ENCODE data around the gene KLRB1. TPM values are rescaled to one million over a fixed set of nuclear protein-coding genes. Genes with fewer than 3 reads are reported as not detected.
"Not testable (repeated sequence)": the region's sequence is repeated elsewhere in the genome, so short reads cannot be mapped to it uniquely, and the experiment has no call there.

The KLRB1 gene
- total RNA-seq, 1 experiment from 2014 or later, result not detected

DNA sequence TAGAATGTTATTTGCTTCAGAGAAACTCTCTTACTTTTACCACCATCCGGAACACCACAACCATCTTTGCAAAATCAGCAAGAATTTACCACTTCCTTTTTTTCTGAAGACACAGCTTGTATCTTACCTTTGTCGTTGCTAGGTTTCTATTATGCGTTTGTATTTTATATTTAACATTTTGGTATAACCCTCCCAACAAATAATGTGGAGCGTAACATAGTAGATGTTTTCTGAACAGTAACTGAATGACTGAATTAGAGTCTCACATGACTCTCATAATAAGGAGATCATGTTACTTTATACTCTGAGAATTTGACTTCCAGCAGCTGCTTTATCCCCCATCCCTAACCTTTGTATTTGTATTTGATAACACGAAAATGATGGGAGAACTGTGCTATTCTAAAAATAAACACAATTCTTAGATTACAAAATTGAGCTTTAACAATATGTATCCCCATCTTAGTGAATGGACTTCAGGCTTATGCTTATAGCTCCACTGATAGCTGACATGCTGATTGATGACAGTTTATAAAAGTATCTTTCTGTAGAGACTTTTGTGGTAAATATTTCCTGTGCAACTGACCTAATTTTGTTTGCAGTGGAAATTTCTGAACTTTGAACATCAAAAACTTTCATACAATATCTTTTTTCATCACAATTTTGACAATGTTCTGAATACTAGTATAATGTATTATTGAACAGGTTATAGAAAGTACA is 7.9 kb upstream of the KLRB1 start:
- no peaks in the 10 kb centered on the region for H4K20me1 ChIP-seq (ENCODE audit: low read length)
- no peak overlapping the region for H3K9ac ChIP-seq (ENCODE audit: low read length)
- ChIA-PET POLR2A (ENCODE audit: unreplicated experiment) (no interaction called here), CTCF (no interaction called here)
- no peaks in the 10 kb centered on the region for H3K9me3 ChIP-seq (ENCODE audit: low read length)
- intact Hi-C loops (cut with micrococcal nuclease), result no loop called here
- no peak overlapping the region for H3K4me3 ChIP-seq (ENCODE audit: low read length)
- H3K27ac ChIP-seq (ENCODE audit: low read length), result no peak overlapping the region
- no peak for ATAC-seq
- no peaks in the 10 kb centered on the region for H3K79me2 ChIP-seq (ENCODE audit: low read length)
- H2AFZ ChIP-seq (ENCODE audit: low read length), result no peak overlapping the region
- no peak for DNase-seq
- TF ChIP-seq EZH2 (IDR thresholded peaks at IDR 0.05; ENCODE audit: low read length, unreplicated experiment), result no peak
- TF ChIP-seq EZH2phosphoT487 (IDR thresholded peaks at IDR 0.05; ENCODE audit: borderline replicate concordance, low read length), result no peak
- TF ChIP-seq, protein P1, sequence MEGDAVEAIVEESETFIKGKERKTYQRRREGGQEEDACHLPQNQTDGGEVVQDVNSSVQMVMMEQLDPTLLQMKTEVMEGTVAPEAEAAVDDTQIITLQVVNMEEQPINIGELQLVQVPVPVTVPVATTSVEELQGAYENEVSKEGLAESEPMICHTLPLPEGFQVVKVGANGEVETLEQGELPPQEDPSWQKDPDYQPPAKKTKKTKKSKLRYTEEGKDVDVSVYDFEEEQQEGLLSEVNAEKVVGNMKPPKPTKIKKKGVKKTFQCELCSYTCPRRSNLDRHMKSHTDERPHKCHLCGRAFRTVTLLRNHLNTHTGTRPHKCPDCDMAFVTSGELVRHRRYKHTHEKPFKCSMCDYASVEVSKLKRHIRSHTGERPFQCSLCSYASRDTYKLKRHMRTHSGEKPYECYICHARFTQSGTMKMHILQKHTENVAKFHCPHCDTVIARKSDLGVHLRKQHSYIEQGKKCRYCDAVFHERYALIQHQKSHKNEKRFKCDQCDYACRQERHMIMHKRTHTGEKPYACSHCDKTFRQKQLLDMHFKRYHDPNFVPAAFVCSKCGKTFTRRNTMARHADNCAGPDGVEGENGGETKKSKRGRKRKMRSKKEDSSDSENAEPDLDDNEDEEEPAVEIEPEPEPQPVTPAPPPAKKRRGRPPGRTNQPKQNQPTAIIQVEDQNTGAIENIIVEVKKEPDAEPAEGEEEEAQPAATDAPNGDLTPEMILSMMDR (conservative IDR thresholded peaks at IDR 0.05; ENCODE audit: low read depth, low read length), result no peak
- no peaks in the 10 kb centered on the region for H3K9me2 ChIP-seq (replicated peaks; ENCODE audit: low read length)
- no peaks in the 10 kb centered on the region for H3K36me3 ChIP-seq (ENCODE audit: low read depth, low read length)
- H3K4me2 ChIP-seq (ENCODE audit: low read length), result no peak overlapping the region
- H3F3A ChIP-seq (ENCODE audit: low read length, unreplicated experiment), result no peaks in the 10 kb centered on the region
- no peaks in the 10 kb centered on the region for H3K27me3 ChIP-seq (ENCODE audit: low read length)
- no TSS peak for BruUV-seq (replicated peaks)
- H3K4me1 ChIP-seq (ENCODE audit: insufficient read depth, low read length), result no peaks in the 10 kb centered on the region

DNA sequence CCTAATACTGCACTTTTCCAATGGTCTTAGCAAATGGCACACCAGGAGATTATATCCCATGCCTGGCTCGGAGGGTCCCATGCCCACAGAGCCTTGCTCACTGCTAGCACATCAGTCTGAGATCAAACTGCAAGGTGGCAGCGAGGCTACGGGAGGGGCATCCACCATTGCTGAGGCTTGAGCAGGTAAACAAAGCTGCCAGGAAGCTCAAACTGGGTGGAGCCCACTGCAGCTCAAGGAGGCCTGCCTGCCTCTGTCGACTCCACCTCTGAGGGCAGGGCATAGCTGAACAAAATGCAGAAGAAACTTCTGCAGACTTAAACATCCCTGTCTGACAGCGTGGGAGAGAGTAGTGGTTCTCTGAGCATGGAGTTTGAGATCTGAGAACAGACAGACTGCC is 2.9 kb upstream of the KLRB1 start:
- H3K9me3 ChIP-seq (ENCODE audit: low read length); POLR2A ChIA-PET (ENCODE audit: unreplicated experiment); H2AFZ ChIP-seq (ENCODE audit: low read length); H3K27ac ChIP-seq (ENCODE audit: low read length); H3K4me3 ChIP-seq (ENCODE audit: low read length); H3K27me3 ChIP-seq (ENCODE audit: low read length); H3K4me1 ChIP-seq (ENCODE audit: insufficient read depth, low read length); intact Hi-C loops (cut with micrococcal nuclease); H3K36me3 ChIP-seq (ENCODE audit: low read depth, low read length); H3F3A ChIP-seq (ENCODE audit: low read length, unreplicated experiment); ATAC-seq; DNase-seq; H3K9ac ChIP-seq (ENCODE audit: low read length); H3K4me2 ChIP-seq (ENCODE audit: low read length); H3K9me2 ChIP-seq (replicated peaks; ENCODE audit: low read length); CTCF ChIA-PET; H3K79me2 ChIP-seq (ENCODE audit: low read length); BruUV-seq (replicated peaks); H4K20me1 ChIP-seq (ENCODE audit: low read length): not testable (repeated sequence)

DNA sequence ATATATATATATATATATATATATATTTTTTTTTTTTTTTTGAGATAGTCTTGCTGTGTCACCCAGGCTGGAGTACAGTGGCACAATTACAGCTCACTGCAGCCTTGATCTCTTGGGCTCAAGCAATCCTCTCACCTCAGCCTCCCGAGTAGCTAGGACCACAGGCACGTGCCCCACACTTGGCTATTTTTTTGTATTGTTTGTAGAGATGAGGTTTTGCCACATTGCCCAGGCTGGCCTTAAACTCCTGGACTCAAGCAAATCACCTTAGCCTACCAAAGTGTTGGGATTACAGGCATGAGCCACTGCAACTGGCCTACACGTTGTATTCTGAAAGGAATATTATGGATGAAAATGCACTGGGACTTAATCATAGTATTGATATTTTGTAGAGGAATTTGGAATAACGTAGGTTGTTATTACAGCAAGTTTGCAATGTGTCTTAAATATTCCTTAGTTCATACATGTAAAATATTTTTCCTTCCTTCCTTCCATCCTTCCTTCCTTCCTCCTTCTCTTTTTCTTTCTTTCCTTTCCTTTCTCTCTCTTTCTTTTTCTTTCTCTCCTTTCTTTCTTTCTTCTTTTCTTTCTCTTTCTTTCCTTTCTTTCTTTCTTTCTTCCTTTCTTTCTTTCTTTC is 862 bp downstream of the KLRB1 start:
- Histone ChIP-seq H3K4me2 (ENCODE audit: low read length) (no peak overlapping the region), H4K20me1 (ENCODE audit: low read length) (no peaks in the 10 kb centered on the region), H3K27ac (ENCODE audit: low read length) (no peak overlapping the region), H3K36me3 (ENCODE audit: low read depth, low read length) (no peaks in the 10 kb centered on the region), H3K4me3 (ENCODE audit: low read length) (no peak overlapping the region), H3K9ac (ENCODE audit: low read length) (no peak overlapping the region), H3K9me3 (ENCODE audit: low read length) (no peaks in the 10 kb centered on the region), H3F3A (ENCODE audit: low read length, unreplicated experiment) (no peaks in the 10 kb centered on the region), H2AFZ (ENCODE audit: low read length) (no peak overlapping the region), H3K4me1 (ENCODE audit: insufficient read depth, low read length) (no peaks in the 10 kb centered on the region), H3K27me3 (ENCODE audit: low read length) (no peaks in the 10 kb centered on the region), H3K9me2 (replicated peaks; ENCODE audit: low read length) (no peaks in the 10 kb centered on the region), H3K79me2 (ENCODE audit: low read length) (no peaks in the 10 kb centered on the region)
- ChIA-PET CTCF (no interaction called here), POLR2A (ENCODE audit: unreplicated experiment) (no interaction called here)
- TF ChIP-seq, protein P1 (conservative IDR thresholded peaks at IDR 0.05; ENCODE audit: low read depth, low read length), result no peak
- TF ChIP-seq EZH2 (IDR thresholded peaks at IDR 0.05; ENCODE audit: low read length, unreplicated experiment), result no peak
- TF ChIP-seq EZH2phosphoT487 (IDR thresholded peaks at IDR 0.05; ENCODE audit: borderline replicate concordance, low read length), result no peak
- DNase-seq (no peak), ATAC-seq (no peak)
- no TSS peak for BruUV-seq (replicated peaks)
- intact Hi-C loops (cut with micrococcal nuclease), result no loop called here

Data from PC-3 (cell line).